Activated CD4-positive, alpha-beta T cell treated with anti-CD3 and anti-CD28 coated beads for 24 hours (primary cell): ENCODE results near the gene B4GALNT3.

ENCODE experiments used
- DNase-seq, 2 donors: peaks; one replicate each; pipeline ENCODE4 v3.0.0-alpha.2; 2020; ENCODE audit warnings: low read depth in 2 of 2

B4GALNT3 gene

DNA sequence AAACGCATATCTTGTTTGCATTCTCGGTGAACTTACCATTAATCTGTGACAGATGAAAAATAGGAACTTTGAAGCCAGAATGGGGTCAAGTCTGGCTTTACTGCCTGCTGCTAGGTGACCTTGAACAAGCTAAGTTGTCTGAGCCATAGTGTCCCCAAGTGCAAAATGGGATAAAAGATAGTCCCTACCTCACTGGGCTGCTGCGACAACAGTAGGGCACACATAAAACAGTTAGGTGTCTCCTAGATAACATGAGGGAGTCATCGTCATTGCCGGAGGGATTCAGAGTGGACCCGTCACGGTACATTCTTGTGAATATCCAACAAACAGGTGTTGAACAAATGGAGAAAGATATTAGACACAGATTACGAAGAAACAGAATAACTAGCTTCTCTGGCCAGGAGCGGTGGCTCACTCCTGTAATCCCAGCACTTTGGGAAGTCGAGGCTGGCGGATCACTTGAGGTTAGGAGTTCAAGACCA is 132.3 kb downstream of the B4GALNT3 start:
- DNase-seq: no peak

DNA sequence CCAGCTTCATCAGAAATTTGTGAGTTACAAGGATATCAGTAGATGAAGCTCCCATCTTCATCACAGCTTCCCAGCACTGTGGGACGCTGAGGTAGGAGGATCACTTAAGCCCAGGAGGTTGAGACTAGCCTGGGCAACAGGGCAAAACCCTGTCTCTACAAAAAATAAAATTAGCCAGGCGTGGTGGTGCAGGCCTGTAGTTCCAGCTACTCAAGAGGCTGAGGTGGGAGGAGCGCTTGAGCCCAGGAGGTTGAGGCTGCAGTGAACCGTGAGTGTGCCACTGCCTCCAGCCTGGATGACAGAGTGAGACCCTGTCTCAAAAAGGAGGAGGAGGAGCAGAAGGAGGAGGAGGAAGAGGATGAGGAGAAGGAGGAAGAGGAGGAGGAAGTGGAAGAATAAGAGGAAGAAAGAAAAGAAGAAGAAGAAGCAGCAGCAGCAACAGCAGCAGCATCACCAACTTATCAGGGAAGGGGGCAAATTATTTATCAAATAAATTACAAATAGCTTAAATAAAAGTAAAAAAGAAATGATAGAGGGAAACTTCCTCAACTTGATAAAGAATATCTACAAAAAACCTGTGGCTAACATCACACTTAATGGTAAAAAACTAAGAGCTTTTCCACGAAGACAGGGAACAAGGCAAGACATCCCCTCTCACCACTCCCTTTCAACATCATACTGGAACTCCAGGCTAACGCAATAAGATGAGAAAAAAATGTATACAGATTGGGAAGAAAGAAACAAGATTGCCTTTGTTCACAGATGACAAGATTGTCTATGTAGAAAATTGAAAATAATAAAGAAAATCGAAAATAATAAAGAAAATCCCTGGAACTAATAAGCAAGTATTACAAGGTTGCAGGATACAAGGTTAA is 133.9 kb downstream of the B4GALNT3 start:
- no peak for DNase-seq

DNA sequence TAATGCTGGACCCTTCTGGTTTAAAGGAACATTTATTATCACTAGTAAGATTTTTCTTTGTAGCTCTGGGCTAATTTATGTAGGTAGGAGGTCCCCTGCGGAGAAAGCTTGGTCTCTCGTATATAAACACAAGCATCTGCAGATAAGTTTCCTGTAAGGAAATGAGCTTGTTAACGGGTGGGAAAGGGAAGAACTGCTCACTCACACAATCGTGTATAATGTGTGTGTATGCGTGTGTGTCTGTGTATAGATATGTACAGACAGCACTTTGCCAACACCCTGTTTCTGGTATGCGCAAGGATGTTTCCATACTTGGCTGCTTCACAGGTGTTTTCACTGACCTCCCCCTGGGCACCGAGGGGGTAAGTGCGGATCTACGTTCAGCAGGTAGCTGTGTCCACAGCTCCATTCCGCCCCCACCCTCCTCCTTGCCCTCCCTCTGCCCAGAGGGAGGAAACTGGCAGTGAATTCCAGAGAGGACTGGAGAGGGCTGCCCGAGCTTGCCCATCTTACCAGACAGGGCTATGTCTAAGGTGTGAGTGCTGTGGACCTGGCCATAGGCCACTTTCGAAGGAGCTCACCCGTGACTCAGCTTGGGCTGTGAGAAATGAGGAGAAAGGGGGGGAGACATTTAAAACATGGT is 138.3 kb downstream of the B4GALNT3 start:
- DNase-seq: no peak

GRCh38 chr12:599756-600155 is 140.0 kb downstream of the B4GALNT3 start:
- DNase-seq: no peak

DNA sequence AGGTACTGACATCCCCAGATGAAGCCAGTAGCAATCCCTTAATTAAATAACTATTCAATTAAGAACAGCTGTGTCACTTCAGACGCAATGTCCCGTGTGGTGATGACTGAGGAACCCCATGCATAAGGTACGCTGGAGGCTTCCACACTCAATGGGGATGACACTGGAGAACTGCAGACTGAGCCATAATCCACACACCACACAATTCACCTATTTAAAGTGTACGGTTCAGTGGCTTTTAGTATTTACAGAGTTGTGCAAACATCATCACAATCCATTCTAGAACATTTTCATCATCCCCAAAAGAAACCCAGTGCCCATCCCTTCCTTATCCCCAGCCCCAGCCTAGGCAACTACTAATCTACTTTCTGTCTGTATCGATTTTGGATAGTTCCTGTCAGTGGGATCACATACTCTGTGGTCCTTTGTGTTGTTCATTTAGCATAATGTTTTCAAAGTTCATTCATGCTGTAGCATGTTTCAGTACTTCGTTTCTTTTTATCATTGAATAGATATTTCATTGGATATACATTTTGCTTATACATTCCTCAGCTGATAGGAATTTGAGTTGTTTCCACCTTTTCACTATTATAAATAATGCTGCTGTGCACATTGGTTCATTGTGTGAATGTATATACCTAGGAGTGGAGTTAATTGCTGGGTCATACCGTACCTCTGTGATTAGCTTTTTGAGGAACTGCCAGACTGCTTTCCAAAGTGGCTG is 142.4 kb downstream of the B4GALNT3 start:
- DNase-seq: no peak

DNA sequence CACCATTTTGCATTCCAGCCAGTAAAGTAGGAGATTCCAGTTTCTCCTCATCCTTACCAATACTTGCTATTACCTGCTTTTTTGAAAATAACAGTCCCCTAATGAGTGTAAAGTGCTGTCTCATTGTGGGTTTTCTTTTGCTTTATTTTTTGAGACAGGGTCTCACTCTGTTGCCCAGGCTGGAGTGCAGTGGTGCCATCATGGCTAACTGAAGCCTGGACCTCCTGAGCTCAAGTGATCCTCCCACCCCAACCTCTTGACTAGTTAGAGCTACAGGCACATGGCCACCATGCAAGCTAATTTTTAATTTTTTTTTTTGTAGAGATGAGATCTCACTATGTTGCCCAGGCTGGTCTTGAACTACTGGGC is 142.9 kb downstream of the B4GALNT3 start:
- DNase-seq: no peak

GRCh38 chr12:604956-605355 is 145.2 kb downstream of the B4GALNT3 start:
- no peak for DNase-seq

DNA sequence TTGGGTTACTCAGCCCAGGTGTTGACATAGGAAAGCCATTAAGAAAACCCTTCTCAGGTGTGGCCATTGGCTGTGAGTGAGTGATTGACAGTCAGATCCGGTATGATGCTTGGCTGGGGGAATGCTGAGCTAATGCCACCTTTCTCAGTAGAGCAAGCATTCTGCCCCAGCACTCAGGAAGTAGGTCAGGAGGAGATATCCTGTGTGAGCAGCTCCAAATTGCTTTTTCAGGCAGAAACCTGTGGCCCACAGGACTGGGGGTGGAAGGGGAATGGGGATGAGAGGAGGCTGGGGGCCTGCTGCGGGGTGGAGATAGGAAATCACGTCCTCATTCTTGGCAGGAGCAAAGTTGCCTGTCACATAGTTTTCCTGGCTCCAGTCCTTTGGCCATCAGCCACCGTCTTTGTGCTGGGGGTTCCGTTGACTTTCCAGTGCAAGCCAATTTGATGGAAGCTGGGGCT is 147.8 kb downstream of the B4GALNT3 start:
- DNase-seq: no peak

GRCh38 chr12:608413-608812 is 148.7 kb downstream of the B4GALNT3 start:
- DNase-seq: no peak

GRCh38 chr12:608921-609320 is 149.2 kb downstream of the B4GALNT3 start:
- DNase-seq: no peak

DNA sequence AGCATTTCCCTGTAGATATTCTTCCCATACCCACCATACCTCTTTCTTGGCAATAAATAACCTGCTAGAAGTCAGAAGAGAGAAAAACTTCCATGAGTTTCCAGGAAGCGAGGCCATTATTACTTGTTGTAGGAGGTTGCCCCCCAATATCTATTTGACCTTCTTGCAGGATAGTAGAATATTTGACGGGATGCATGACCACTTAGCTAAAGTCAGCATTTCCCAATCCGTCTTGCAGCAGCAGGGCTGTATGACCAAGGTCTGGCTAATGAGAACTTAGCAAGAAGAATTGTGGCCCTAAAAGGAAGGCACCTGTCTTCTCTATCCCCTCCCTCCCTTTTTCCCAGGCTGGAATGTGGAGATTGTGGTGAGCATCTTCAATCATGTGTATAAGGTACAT is 152.0 kb downstream of the B4GALNT3 start:
- no peak for DNase-seq

DNA sequence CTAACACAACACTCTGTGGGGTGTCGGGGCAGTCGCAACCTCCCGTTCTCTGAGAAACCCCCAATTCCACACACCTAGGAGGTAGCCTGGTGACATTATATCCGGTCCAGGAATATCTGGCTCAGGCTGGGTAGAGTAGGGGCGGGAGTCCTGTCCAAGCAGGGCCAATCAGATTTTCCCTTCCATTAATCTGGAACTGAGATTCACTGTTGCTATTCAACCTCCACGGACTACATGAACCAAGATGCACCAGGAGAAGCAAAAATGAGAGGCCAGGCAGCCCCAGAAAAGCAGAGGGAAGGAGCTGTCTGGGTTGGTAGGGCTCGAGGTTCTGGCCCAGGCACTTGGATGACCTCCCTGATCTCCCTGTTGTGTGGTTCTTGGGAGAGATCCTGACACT is 152.6 kb downstream of the B4GALNT3 start:
- DNase-seq: no peak

- no peak for DNase-seq
Observed at GRCh38 chr12:612886-613285, 153.1 kb downstream of the B4GALNT3 start.
